ENCODE results near the gene OR1L6.

- TF ChIP-seq CTCF (conservative IDR thresholded peaks at IDR 0.05; ENCODE audit: low read depth, low read length) = no peak
- no peak for TF ChIP-seq EZH2 (IDR thresholded peaks at IDR 0.05; ENCODE audit: low read length, unreplicated experiment)
- no peak for TF ChIP-seq EZH2phosphoT487 (IDR thresholded peaks at IDR 0.05; ENCODE audit: borderline replicate concordance, low read length)
These were observed 36.0 kb downstream of the OR1L6 start for GRCh38 chr9:122777935-122778627.
